NT2/D1 (cell line): ENCODE measurements around the gene IL7R.

ENCODE experiments used
- SUZ12 ChIP-seq: IDR thresholded peaks from 2 replicates; pipeline ENCODE4 v1.6.1; 2011; ENCODE audit not compliant: insufficient read length, insufficient read depth; ENCODE audit errors: extremely low read depth
- YY1 ChIP-seq: IDR thresholded peaks from 2 replicates; pipeline ENCODE4 v1.6.1; 2011; ENCODE audit not compliant: insufficient read length, insufficient read depth
- ZNF274 ChIP-seq: IDR thresholded peaks from 2 replicates; pipeline ENCODE4 v1.6.1; 2011; ENCODE audit warnings: mild to moderate bottlenecking, low read depth, low read length

DNA sequence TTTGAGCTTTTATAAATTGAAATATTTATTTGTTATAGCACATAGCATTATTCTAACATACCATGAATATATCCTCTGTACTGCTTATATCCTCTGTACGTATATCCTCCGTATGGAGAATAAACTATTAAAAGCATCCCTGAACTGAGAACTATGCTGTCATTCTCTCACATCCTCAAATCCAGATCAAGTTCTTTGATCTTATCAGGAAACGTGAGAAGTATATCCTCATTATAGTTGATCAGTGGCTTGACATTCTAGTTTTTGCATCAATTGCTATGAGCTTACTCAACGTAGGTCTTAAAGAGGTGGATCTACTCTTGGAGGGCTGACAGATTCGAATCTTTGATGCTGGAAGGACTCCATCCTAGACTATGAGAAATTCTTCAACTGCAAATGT, 37.4 kb downstream of the IL7R start:
- TF ChIP-seq YY1 (no peak), ZNF274 (no peak), SUZ12 (no peak)
